NT2/D1 (cell line): ENCODE measurements around the gene POU4F1.

ENCODE experiments used
- SUZ12 ChIP-seq: IDR thresholded peaks from 2 replicates; pipeline ENCODE4 v1.6.1; 2011; ENCODE audit not compliant: insufficient read length, insufficient read depth; ENCODE audit errors: extremely low read depth
- ZNF274 ChIP-seq: IDR thresholded peaks from 2 replicates; pipeline ENCODE4 v1.6.1; 2011; ENCODE audit warnings: mild to moderate bottlenecking, low read depth, low read length

GRCh38 chr13:78608252-78608687 is 4.9 kb upstream of the POU4F1 start:
- TF ChIP-seq SUZ12 = no peak
- TF ChIP-seq ZNF274 = no peak
